AG09309 (cell line): ENCODE results near the gene FASLG.

ENCODE experiments used
- DNase-seq: peaks from one replicate; pipeline ENCODE4 v3.0.0-alpha.2; 2010; ENCODE audit warnings: low read depth
- H3K4me3 ChIP-seq: 2 replicates; pipeline ENCODE4 v1.5.1; 2011; ENCODE audit warnings: mild to moderate bottlenecking, low read depth, low read length, moderate library complexity; ENCODE audit not compliant: control insufficient read depth
- TF ChIP-seq, protein P1 (sequence below): IDR thresholded peaks from 2 replicates; pipeline ENCODE4 v1.5.1; 2011; ENCODE audit warnings: mild to moderate bottlenecking, low read depth, low read length, inconsistent platforms; ENCODE audit not compliant: insufficient read depth, control insufficient read depth; ENCODE audit errors: missing control alignments

Gene FASLG

DNA sequence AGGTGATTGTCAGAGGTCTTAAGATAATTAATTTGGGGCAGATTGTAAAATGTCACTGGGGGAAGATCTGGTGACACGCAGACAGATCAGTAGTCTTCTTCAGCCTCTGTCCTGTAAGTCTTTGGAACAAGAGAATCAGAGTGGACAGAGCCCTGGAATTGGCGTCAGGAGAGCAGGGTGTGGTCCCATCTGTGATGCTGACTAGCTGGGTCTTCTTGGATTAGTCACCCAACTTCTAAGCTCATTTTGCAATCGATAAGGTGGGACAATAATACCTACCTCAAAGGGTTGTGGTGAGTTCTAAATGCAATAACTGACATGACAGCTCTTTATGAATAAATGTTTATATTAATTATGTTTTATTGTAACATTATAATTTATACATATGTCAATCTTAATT lies 4.8 kb downstream of the FASLG start:
- H3K4me3 ChIP-seq, result no peak overlapping the region
- DNase-seq, result no peak
- TF ChIP-seq, protein P1, sequence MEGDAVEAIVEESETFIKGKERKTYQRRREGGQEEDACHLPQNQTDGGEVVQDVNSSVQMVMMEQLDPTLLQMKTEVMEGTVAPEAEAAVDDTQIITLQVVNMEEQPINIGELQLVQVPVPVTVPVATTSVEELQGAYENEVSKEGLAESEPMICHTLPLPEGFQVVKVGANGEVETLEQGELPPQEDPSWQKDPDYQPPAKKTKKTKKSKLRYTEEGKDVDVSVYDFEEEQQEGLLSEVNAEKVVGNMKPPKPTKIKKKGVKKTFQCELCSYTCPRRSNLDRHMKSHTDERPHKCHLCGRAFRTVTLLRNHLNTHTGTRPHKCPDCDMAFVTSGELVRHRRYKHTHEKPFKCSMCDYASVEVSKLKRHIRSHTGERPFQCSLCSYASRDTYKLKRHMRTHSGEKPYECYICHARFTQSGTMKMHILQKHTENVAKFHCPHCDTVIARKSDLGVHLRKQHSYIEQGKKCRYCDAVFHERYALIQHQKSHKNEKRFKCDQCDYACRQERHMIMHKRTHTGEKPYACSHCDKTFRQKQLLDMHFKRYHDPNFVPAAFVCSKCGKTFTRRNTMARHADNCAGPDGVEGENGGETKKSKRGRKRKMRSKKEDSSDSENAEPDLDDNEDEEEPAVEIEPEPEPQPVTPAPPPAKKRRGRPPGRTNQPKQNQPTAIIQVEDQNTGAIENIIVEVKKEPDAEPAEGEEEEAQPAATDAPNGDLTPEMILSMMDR, result no peak

DNA sequence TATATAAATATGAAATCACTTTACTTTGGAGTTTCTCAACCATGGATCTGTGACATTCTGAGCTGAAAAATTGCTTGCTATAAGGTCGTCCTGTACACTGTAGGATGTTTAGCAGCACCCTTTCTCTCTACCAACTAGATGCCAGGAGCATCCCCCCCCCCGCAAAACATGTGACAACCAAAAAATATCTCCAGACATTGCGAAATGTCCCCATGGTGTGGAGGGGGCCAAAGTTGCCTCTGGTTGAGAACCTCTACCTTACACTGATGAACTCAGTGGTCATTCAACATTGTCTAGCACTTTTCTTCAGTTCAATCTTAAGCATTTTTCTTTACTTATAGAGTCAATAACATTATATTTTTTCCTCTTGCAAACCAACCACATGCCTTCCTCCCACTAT lies 9.2 kb downstream of the FASLG start:
- no peak for DNase-seq
- H3K4me3 ChIP-seq, result no peak overlapping the region
- TF ChIP-seq, protein P1, result no peak

DNA sequence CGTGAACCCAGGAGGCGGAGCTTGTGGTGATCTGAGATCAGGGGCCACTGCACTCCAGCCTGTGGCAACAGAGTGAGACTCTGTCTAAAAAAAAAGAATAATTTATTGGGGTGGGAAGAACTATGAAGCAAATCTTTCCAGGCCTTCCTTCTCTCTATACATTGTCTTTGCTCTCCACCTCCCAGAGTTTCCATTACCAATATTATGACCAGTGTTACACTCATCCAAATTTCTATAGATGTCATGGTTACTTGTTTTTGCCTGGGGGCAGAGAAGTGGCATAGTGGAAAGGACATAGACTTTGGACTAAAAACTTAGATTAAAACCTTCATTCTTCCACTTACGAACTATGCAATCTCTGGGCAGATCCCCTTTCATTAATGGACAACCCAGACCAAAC lies 10.1 kb downstream of the FASLG start:
- TF ChIP-seq, protein P1, result no peak
- H3K4me3 ChIP-seq, result no peak overlapping the region
- no peak for DNase-seq

DNA sequence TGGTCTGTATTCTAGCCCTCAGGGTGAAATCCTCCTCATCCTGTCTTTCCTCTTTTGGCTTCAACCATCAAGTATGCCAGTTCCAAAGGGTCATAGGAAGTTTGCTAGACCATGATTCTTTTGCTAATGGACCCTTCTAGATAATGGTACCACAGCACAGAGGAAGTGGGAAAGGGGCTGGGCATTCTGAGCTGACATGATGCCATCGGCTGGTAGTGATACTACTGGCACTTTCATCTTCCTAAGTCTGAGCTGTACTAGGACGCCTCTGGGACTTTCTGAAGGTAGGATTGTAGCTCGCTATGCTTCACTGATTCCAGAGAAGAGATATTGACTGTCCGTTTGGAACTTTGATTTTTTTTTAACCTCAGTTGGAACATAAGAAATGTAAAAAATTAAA lies 11.4 kb downstream of the FASLG start:
- no peak overlapping the region for H3K4me3 ChIP-seq
- no peak for DNase-seq
- TF ChIP-seq, protein P1, result no peak

DNA sequence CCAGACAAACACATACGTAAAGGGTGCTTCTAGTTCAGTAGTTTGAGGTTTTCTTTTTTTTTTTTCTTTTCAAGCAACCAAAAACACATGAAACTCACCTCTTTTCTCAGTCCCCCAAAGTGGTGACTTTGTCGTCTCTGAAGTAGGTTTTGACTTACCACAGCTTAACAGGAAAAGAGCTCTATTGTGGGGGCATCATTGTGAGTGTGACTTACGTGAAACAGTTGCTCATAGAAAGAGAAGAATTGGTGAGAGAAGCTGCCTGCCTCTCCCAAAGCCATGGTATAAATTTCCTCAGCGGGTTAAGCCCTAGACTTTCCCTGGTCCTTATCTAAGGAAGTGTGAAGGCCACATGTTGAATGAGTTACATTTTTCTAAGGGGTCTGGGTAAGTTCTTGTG lies 11.9 kb downstream of the FASLG start:
- TF ChIP-seq, protein P1, result no peak
- H3K4me3 ChIP-seq, result no peak overlapping the region
- DNase-seq, result no peak

DNA sequence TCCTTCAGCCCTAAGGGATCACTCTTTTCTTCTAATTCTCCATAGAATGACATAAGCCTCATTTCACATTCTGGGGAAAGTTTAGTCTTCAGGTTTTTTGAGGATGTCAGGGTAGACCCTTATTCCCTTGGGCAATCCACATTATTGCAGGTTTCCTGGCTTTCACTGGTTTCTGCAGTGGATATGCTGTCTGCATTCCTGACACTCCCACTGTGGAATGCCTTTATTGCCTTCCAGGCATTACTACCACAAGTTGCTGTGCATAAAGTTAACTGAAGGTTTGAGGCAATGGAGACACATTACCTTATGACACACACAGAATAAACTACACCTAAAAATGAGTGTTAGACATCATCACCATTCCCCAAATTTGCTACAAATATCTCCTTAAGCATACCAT lies 12.7 kb downstream of the FASLG start:
- no peak overlapping the region for H3K4me3 ChIP-seq
- DNase-seq, result peak; percentile 57
- TF ChIP-seq, protein P1, result no peak

DNA sequence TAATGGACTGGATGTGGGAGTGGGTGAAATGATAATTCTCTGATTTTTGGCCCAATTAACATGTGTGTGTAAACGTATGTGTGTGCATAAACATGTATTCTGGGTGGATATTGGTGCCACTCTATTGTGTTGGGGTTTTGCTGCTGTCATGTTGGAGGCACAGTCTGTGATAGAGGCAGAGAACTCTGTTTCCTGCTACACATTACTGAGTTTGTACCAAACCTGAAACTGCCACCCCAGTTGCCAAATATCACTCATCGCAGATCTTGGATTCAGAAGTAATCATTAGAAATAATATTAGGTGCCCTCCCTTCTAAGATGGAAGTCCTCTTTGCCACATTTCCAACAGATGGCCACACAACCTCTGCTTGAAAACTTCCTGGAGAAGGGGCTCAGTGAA lies 13.8 kb downstream of the FASLG start:
- DNase-seq, result no peak
- TF ChIP-seq, protein P1, result no peak
- no peak overlapping the region for H3K4me3 ChIP-seq
